ENCODE measurements around the gene WDR6. TPM values are rescaled to one million over a fixed set of nuclear protein-coding genes. Genes with fewer than 3 reads are reported as not detected.

The WDR6 gene
- 131 TPM for total RNA-seq

DNA sequence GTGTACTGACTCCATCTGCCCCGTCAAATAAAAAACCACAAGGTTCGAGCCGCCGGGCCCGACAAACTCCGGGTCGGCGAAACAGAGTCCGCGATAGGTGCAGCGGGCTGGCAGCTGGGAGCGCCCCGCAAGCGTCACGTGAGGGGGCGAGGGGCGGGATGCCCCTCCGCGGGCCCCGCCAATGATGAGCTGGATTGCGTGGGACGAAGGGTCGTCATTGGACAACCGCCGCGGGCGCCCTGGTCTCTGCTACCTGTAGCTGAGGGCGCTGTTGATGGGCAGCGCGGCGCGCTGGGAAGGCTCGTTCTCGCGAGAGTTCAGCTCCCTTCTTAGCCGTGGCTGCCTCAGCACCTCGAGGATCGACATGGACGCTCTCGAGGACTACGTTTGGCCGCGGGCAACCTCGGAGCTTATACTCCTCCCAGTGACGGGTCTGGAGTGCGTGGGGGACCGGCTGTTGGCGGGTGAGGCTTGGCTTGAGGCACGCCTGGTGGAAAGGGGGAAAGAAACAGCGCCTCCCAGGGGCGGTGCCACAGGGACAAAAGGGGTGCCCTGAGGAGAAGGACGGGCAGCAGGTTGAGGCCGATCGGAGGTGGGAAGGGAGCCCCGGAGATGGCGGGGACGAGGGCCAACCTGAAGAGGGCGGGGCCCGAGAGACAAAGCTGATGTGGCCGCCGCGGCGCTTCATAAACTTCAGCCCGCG, at the start of gene WDR6:
Gene WDR6 (plus strand): TSS at position 324 of the 703 bp plus-strand sequence. CDS start 41 bp downstream, at position 365.

DNA sequence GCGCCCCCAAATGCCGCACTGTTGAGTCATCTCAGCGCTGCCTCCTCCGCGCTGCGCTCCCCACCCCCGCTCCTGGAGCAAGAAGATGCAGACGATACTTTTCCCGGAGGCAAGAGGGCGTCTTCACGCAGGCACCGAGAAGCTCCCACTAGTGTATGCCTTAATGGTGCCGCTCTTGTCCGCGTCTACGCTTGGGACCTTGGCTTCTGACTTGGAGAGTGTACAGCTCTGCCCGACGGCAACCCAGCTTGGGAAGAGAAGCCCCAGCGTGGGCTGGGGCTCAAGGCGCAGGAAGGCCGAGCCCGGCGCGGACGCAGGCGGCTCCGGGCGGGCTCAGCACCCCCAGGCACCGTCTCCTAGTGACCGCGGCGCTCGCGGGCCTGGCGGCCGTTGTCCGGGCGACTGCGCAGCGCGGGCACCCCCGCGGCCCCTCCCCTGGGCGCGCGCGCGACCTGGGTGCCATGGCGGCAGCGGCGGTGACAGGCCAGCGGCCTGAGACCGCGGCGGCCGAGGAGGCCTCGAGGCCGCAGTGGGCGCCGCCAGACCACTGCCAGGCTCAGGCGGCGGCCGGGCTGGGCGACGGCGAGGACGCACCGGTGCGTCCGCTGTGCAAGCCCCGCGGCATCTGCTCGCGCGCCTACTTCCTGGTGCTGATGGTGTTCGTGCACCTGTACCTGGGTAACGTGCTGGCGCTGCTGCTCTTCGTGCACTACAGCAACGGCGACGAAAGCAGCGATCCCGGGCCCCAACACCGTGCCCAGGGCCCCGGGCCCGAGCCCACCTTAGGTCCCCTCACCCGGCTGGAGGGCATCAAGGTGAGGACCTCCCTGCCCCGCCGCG, 17.2 kb upstream of the WDR6 start, which contains the start of gene P4HTM:
Gene P4HTM (plus strand): TSS at position 446 of the 840 bp plus-strand sequence. CDS start 16 bp downstream, at position 462.

DNA sequence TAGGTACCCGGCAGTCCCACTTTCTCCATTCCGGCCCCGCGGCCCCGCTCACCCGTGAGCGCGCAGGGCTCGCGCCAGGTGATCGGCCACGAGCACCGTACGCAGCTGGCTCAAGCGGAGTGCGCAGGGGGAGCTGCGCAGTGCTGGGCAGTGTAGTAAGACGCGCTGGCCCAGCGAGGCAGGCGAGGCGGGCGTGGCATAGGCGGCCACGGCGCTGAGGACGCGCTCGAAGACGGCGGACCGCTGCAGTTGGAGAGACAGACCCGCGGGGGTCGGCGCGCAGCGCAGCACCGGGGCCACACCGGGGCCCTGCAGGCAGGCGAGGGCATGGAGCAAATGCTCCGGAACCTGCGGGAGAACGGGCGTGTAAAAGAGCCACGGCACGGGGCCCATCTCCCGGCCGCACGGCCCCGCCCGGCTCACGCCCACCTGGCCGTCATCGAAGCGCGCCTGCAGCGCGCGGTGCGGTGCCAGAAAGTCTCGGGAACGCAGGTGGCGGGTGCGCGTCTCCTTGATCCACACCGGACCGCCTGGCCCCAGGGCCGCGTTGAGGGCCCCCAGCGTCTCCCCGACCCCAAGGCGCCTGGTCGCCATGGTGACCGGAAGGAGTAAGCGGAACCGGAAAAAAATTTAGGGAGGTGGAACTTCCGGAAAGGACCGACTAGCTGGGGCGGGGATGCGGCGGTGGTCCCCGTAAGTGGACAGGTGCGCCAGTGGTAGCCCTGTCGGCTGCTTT, 10.9 kb downstream of the WDR6 start, which contains the start of gene DALRD3:
Gene DALRD3 (minus strand): TSS at position 610 of the 736 bp plus-strand sequence. CDS start 16 bp downstream, at position 594.

DNA sequence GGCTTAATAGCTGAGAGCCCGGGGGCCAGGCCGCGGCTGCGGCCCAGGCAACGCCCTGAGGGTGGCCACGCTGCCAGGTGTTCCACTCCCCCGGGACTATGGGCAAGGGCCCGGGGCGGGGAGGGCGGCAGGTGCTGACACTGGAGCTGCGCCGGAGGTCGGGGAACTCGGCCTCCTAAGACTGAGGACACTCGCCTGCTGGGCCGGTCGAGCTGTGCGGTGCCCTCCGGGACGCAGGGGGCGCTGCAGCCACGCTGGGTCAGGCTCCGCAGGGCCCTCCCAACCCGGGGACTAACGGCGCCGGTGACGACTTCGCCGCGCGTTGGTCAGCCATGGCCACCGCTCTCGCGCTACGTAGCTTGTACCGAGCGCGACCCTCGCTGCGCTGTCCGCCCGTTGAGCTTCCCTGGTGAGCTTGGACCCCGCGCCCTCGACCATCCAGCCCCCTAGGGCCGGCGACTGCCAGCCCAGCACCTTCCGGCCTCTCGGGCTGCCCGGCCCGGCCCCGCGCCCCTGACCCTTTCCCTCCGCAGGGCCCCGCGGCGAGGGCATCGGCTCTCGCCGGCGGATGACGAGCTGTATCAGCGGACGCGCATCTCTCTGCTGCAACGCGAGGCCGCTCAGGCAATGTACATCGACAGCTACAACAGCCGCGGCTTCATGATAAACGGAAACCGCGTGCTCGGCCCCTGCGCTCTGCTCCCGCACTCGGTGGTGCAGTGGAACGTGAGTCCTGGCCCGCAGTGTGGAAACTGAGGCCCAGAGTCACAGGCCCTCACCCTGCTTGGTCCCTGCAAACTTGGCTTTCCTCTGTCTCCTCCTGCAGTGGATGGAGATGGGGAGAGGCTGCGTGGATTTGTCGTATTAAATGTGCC, 14.9 kb downstream of the WDR6 start, which contains the start of gene NDUFAF3:
Gene NDUFAF3 (plus strand): TSS at position 309 of the 875 bp plus-strand sequence. CDS start 24 bp downstream, at position 333.

GRCh38 chr3:49028673-49029562, 21.7 kb downstream of the WDR6 start, which contains the start of gene IMPDH2:
Gene IMPDH2, minus strand, starts transcription at chr3:49029398. Its CDS starts 48 bp downstream, at chr3:49029350.

Small RNA genes within 50 kb of the gene (small RNA-seq; reads per million reads assigned to genes)
- 3,021 reads per million, percentile 99 among the genes with 10 or more reads in this experiment for gene MIR191 (ENCODE audit: low replicate concordance)
- gene MIR425 (ENCODE audit: low replicate concordance) = 73.6 reads per million, percentile 95 among the genes with 10 or more reads in this experiment

Other genes starting within 250 kb of the WDR6 start
- 26.3 TPM for gene PRKAR2A, start 159.5 kb upstream of the WDR6 start, total RNA-seq
- 7.2 TPM for gene SLC25A20, start 108.5 kb upstream of the WDR6 start, total RNA-seq
- gene ARIH2, start 88.5 kb upstream of the WDR6 start, total RNA-seq = 120 TPM
- 78.3 TPM for gene P4HTM, start 17.1 kb upstream of the WDR6 start, total RNA-seq
- 53.2 TPM for gene DALRD3, start 11.2 kb downstream of the WDR6 start, total RNA-seq
- 43.8 TPM for gene NDUFAF3, start 14.7 kb downstream of the WDR6 start, total RNA-seq
- gene IMPDH2, start 22.0 kb downstream of the WDR6 start, total RNA-seq = 133 TPM
- 187 TPM for gene QRICH1, start 86.7 kb downstream of the WDR6 start, total RNA-seq
- 170 TPM for gene QARS1, start 97.4 kb downstream of the WDR6 start, total RNA-seq
- gene USP19, start 113.4 kb downstream of the WDR6 start, total RNA-seq = 63.9 TPM
- 69.2 TPM for gene LAMB2, start 125.7 kb downstream of the WDR6 start, total RNA-seq
- gene CCDC71, start 158.9 kb downstream of the WDR6 start, total RNA-seq = 24.7 TPM
- gene KLHDC8B, start 164.2 kb downstream of the WDR6 start, total RNA-seq = 11.0 TPM

Measured in parietal lobe (tissue), 2 donors.